ENCODE measurements around the gene ATP6V0D1.
"Not testable (repeated sequence)": the region's sequence is repeated elsewhere in the genome, so short reads cannot be mapped to it uniquely, and the experiment has no call there.

ATP6V0D1 gene

GRCh38 chr16:67429053-67429798 is 51.7 kb downstream of the ATP6V0D1 start:
- DNase-seq (ENCODE audit: low spot score), result no peak

GRCh38 chr16:67428146-67428731 is 52.7 kb downstream of the ATP6V0D1 start:
- DNase-seq (ENCODE audit: low spot score), result peak; percentile 78

GRCh38 chr16:67426950-67427349 is 54.0 kb downstream of the ATP6V0D1 start:
- DNase-seq (ENCODE audit: low spot score), result no peak

GRCh38 chr16:67426022-67426421 is 54.9 kb downstream of the ATP6V0D1 start:
- no peak for DNase-seq (ENCODE audit: low spot score)

GRCh38 chr16:67425580-67425979 is 55.4 kb downstream of the ATP6V0D1 start:
- no peak for DNase-seq (ENCODE audit: low spot score)

GRCh38 chr16:67425061-67425460 is 55.9 kb downstream of the ATP6V0D1 start:
- peak; percentile 63 for DNase-seq (ENCODE audit: low spot score)

GRCh38 chr16:67424261-67424615 is 56.7 kb downstream of the ATP6V0D1 start:
- no peak for DNase-seq (ENCODE audit: low spot score)

- DNase-seq (ENCODE audit: low spot score), result no peak
These were observed 57.2 kb downstream of the ATP6V0D1 start for GRCh38 chr16:67423611-67424260.

GRCh38 chr16:67423015-67423414 is 57.9 kb downstream of the ATP6V0D1 start:
- DNase-seq (ENCODE audit: low spot score), result no peak

- DNase-seq (ENCODE audit: low spot score), result no peak
These were observed 59.9 kb downstream of the ATP6V0D1 start for GRCh38 chr16:67421030-67421429.

- DNase-seq (ENCODE audit: low spot score), result no peak
These were observed 61.0 kb downstream of the ATP6V0D1 start for GRCh38 chr16:67419931-67420330.

- no peak for DNase-seq (ENCODE audit: low spot score)
These were observed 61.5 kb downstream of the ATP6V0D1 start for GRCh38 chr16:67419502-67419901.

- DNase-seq (ENCODE audit: low spot score), result no peak
These were observed 63.5 kb downstream of the ATP6V0D1 start for GRCh38 chr16:67417333-67418061.

GRCh38 chr16:67415872-67416793 is 64.8 kb downstream of the ATP6V0D1 start, which contains the start of gene ZDHHC1:
Gene ZDHHC1 (minus strand): TSS chr16:67416477. CDS start chr16:67407775, 8,702 bp downstream.
- DNase-seq (ENCODE audit: low spot score), result peak; percentile 45

- not testable (repeated sequence) for DNase-seq (ENCODE audit: low spot score)
These were observed 65.5 kb downstream of the ATP6V0D1 start for GRCh38 chr16:67415421-67415820.

- no peak for DNase-seq (ENCODE audit: low spot score)
These were observed 66.7 kb downstream of the ATP6V0D1 start for GRCh38 chr16:67413978-67414911.

- no peak for DNase-seq (ENCODE audit: low spot score)
These were observed 68.7 kb downstream of the ATP6V0D1 start for GRCh38 chr16:67412294-67412693.

- no peak for DNase-seq (ENCODE audit: low spot score)
These were observed 69.6 kb downstream of the ATP6V0D1 start for GRCh38 chr16:67411339-67411738.

- no peak for DNase-seq (ENCODE audit: low spot score)
These were observed 71.3 kb downstream of the ATP6V0D1 start for GRCh38 chr16:67409631-67410030.

GRCh38 chr16:67407788-67408452 is 73.0 kb downstream of the ATP6V0D1 start:
- no peak for DNase-seq (ENCODE audit: low spot score)
